HL-60 (cell line): ENCODE measurements around the gene TIE1.

Experiments used
- TF ChIP-seq, protein P1 (sequence below): IDR thresholded peaks from one replicate; pipeline ENCODE4 v1.5.1; 2011; ENCODE audit warnings: low read length, control low read depth, inconsistent platforms; ENCODE audit not compliant: insufficient read depth
- TF ChIP-seq, protein P2 (sequence below): IDR thresholded peaks from 2 replicates; pipeline ENCODE4 v1.6.1; 2012; ENCODE audit warnings: low read depth; ENCODE audit not compliant: insufficient replicate concordance

DNA sequence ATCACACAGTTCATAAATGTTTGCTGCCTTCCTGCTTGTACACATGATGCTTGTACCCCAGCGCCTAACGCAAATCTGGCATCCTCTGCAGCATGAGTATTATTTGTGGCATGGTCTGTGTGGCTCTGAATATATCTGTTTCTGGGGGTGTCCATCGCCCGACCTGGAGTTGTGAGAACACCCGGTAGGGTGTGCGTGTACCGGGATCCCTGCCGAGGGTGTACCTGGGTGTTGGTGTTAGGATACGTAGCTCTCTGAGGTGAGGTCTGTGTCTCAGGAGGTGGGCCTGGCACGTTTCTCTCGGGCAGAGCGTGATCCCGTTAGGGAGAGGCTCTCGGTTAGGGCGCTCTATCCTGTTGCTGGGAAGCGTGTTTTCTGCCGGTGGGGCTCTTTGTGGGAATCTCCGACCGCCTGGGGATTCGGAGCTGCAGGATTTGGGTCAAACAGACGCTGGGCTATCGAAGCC lies 47.6 kb downstream of the TIE1 start:
- TF ChIP-seq, protein P1, sequence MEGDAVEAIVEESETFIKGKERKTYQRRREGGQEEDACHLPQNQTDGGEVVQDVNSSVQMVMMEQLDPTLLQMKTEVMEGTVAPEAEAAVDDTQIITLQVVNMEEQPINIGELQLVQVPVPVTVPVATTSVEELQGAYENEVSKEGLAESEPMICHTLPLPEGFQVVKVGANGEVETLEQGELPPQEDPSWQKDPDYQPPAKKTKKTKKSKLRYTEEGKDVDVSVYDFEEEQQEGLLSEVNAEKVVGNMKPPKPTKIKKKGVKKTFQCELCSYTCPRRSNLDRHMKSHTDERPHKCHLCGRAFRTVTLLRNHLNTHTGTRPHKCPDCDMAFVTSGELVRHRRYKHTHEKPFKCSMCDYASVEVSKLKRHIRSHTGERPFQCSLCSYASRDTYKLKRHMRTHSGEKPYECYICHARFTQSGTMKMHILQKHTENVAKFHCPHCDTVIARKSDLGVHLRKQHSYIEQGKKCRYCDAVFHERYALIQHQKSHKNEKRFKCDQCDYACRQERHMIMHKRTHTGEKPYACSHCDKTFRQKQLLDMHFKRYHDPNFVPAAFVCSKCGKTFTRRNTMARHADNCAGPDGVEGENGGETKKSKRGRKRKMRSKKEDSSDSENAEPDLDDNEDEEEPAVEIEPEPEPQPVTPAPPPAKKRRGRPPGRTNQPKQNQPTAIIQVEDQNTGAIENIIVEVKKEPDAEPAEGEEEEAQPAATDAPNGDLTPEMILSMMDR, result no peak
- TF ChIP-seq, protein P2, sequence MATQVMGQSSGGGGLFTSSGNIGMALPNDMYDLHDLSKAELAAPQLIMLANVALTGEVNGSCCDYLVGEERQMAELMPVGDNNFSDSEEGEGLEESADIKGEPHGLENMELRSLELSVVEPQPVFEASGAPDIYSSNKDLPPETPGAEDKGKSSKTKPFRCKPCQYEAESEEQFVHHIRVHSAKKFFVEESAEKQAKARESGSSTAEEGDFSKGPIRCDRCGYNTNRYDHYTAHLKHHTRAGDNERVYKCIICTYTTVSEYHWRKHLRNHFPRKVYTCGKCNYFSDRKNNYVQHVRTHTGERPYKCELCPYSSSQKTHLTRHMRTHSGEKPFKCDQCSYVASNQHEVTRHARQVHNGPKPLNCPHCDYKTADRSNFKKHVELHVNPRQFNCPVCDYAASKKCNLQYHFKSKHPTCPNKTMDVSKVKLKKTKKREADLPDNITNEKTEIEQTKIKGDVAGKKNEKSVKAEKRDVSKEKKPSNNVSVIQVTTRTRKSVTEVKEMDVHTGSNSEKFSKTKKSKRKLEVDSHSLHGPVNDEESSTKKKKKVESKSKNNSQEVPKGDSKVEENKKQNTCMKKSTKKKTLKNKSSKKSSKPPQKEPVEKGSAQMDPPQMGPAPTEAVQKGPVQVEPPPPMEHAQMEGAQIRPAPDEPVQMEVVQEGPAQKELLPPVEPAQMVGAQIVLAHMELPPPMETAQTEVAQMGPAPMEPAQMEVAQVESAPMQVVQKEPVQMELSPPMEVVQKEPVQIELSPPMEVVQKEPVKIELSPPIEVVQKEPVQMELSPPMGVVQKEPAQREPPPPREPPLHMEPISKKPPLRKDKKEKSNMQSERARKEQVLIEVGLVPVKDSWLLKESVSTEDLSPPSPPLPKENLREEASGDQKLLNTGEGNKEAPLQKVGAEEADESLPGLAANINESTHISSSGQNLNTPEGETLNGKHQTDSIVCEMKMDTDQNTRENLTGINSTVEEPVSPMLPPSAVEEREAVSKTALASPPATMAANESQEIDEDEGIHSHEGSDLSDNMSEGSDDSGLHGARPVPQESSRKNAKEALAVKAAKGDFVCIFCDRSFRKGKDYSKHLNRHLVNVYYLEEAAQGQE, result no peak
